Measurements from ENCODE around the gene ACER3. TPM values are rescaled to one million over a fixed set of nuclear protein-coding genes. Genes with fewer than 3 reads are reported as not detected.

Gene ACER3
- total RNA-seq, 1 donor from 2014 or later: 14.7 TPM

- Mint-ChIP-seq H3K36me3 (ENCODE audit: insufficient read depth) (no peaks in the 10 kb centered on the region), H3K27me3 (peaks cover 24% of the 10 kb centered on the region), H3K9me3 (ENCODE audit: low read depth) (no peaks in the 10 kb centered on the region), H3K4me1 (ENCODE audit: low read depth) (peaks cover 13% of the 10 kb centered on the region), H3K4me3 (ENCODE audit: low read depth) (peak within 1 kb of the TSS; percentile 76), H3K27ac (peak within 1 kb of the TSS; percentile 89)
- TF ChIP-seq, protein P1, sequence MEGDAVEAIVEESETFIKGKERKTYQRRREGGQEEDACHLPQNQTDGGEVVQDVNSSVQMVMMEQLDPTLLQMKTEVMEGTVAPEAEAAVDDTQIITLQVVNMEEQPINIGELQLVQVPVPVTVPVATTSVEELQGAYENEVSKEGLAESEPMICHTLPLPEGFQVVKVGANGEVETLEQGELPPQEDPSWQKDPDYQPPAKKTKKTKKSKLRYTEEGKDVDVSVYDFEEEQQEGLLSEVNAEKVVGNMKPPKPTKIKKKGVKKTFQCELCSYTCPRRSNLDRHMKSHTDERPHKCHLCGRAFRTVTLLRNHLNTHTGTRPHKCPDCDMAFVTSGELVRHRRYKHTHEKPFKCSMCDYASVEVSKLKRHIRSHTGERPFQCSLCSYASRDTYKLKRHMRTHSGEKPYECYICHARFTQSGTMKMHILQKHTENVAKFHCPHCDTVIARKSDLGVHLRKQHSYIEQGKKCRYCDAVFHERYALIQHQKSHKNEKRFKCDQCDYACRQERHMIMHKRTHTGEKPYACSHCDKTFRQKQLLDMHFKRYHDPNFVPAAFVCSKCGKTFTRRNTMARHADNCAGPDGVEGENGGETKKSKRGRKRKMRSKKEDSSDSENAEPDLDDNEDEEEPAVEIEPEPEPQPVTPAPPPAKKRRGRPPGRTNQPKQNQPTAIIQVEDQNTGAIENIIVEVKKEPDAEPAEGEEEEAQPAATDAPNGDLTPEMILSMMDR (IDR thresholded peaks at IDR 0.05; ENCODE audit: unreplicated experiment): peak; percentile 50
- DNase-seq (ENCODE audit: low spot score, unreplicated experiment): peak; percentile 95
Measured at GRCh38 chr11:77066229-77067042, 205.7 kb downstream of the ACER3 start, which contains the start of gene CAPN5. Gene CAPN5, plus strand, starts transcription at chr11:77066971. Its CDS starts 17,916 bp downstream, at chr11:77084887.

GRCh38 chr11:77067861-77068443, 207.2 kb downstream of the ACER3 start:
- DNase-seq (ENCODE audit: low spot score, unreplicated experiment): no peak
- Mint-ChIP-seq H3K9me3 (ENCODE audit: low read depth) (no peaks in the 10 kb centered on the region), H3K27ac (peak overlapping the region; percentile 89), H3K36me3 (ENCODE audit: insufficient read depth) (no peaks in the 10 kb centered on the region), H3K4me3 (ENCODE audit: low read depth) (peak overlapping the region; percentile 76), H3K4me1 (ENCODE audit: low read depth) (peaks cover 13% of the 10 kb centered on the region), H3K27me3 (peaks cover 24% of the 10 kb centered on the region)
- TF ChIP-seq, protein P1 (IDR thresholded peaks at IDR 0.05; ENCODE audit: unreplicated experiment): no peak

- H3K9me3 Mint-ChIP-seq (ENCODE audit: low read depth): no peaks in the 10 kb centered on the region
- peaks cover 24% of the 10 kb centered on the region for H3K27me3 Mint-ChIP-seq
- no peak for DNase-seq (ENCODE audit: low spot score, unreplicated experiment)
- no peak overlapping the region for H3K27ac Mint-ChIP-seq
- H3K4me1 Mint-ChIP-seq (ENCODE audit: low read depth): peaks cover 13% of the 10 kb centered on the region
- no peak overlapping the region for H3K4me3 Mint-ChIP-seq (ENCODE audit: low read depth)
- H3K36me3 Mint-ChIP-seq (ENCODE audit: insufficient read depth): no peaks in the 10 kb centered on the region
- TF ChIP-seq, protein P1 (IDR thresholded peaks at IDR 0.05; ENCODE audit: unreplicated experiment): no peak
Measured at GRCh38 chr11:77068457-77069335, 208.0 kb downstream of the ACER3 start.

DNA sequence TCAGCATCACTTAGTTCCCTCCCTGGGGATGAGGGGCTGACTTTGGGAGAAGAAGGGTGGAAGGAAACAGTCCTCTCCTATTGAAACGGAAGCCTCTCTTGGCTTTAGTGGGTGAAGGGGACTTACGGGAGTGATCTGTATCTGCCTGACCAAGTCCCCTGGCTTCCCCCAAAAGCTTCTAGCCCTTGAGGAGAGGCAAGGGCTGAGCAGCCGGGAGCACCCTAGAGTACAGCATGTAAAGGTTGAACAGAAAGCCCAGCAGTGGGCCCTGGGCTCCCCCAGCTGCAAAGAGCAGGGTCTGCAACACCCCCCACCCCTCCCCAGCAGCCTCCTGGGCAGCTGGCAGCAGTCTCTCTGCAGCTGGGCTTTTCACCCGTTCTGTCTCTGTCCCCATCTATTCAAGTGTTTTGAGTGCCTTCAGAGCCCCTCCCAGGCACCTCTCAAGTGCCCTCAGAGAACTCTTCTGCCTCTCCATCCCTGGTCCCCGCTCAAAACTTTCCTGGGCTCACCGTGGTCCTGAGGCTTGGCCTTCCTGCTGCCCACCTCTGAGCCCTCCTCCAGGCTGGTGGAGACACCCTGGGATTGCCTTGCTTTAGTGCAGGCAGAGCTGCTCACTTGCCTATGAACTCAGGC, 208.7 kb downstream of the ACER3 start:
- TF ChIP-seq, protein P1 (IDR thresholded peaks at IDR 0.05; ENCODE audit: unreplicated experiment): no peak
- Mint-ChIP-seq H3K27me3 (peaks cover 24% of the 10 kb centered on the region), H3K36me3 (ENCODE audit: insufficient read depth) (no peaks in the 10 kb centered on the region), H3K27ac (no peak overlapping the region), H3K4me1 (ENCODE audit: low read depth) (peaks cover 13% of the 10 kb centered on the region), H3K9me3 (ENCODE audit: low read depth) (no peaks in the 10 kb centered on the region), H3K4me3 (ENCODE audit: low read depth) (no peak overlapping the region)
- no peak for DNase-seq (ENCODE audit: low spot score, unreplicated experiment)

Measured in progenitor cell of endocrine pancreas (in vitro differentiated cells).